Fibroblast of skin of right quadriceps (primary cell): Measurements from ENCODE around the gene RPS6KA4.
"Not testable (repeated sequence)": the region's sequence is repeated elsewhere in the genome, so short reads cannot be mapped to it uniquely, and the experiment has no call there.

ENCODE experiments used
- DNase-seq: peaks from one replicate; pipeline ENCODE4 v3.0.0-alpha.2; 2013

RPS6KA4 gene

DNA sequence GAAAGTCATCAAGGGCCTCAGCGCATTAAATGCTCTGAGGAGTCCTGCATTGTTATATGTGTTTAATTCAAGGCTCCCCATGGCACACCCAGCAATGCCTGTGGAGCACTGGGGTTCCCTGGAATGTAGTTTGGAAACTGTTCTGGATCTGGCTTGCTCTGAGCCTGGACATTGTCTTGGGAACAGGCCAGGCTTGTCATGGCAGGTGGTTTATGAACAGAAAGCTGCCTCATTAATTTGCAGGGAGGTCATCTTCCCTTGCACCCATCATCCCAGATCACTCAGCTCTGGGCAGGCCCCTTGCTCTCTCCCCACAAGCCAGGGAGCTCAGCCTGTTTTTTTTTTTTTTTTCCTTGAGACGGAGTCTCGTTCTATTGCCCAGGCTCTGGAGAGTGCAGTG lies 32.9 kb downstream of the RPS6KA4 start:
- DNase-seq, result no peak

DNA sequence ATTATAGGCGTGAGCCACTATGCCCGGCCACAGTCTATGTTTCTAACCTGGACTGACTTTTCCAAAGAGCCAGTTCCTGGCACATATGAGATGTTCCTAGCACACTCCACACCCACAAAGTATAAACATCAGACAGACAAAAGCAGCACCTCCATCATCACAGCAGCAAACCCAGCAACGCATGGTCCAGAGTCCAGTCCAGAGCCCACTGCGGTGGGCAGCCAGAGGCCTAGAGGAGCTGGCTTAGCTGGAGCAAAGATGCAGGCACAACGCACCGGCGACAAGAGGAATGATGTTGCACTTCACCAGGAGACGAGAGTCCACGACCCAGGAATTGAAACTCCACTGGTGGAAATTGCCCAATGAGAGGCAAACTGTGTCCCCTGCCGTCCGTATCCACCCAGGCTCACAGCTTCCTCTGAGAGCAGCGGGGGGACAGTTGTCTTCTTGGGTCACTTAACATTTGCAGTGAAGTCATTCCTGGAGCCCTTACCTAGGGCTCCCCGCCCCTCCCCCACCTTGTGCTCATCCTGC lies 36.6 kb downstream of the RPS6KA4 start:
- no peak for DNase-seq

DNA sequence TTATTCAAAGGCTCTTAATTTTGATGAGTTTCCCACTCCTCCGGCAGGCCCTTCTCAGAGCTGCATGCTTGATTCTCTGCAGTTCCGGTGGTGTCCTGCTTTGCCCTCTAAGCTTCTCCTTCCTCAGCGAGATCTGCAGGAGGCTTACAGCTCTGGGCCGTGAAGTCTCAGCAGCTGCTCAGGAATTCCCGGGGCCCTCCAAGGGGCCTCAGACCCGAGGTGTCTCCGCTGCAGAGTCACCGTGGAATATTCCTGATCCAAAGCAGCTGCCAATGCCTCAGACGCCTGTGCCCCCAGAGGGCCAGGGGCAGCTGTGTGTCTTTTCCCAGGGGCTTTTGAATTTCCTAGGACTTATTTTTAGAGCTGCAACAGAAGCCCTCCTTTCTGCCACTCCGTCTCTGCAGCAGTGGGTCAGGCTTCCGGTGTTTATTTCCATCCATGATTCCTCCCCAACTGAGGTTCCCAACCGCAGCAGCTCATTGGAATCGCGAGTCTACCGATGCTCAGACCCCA lies 37.2 kb downstream of the RPS6KA4 start:
- peak; percentile 33 for DNase-seq

DNA sequence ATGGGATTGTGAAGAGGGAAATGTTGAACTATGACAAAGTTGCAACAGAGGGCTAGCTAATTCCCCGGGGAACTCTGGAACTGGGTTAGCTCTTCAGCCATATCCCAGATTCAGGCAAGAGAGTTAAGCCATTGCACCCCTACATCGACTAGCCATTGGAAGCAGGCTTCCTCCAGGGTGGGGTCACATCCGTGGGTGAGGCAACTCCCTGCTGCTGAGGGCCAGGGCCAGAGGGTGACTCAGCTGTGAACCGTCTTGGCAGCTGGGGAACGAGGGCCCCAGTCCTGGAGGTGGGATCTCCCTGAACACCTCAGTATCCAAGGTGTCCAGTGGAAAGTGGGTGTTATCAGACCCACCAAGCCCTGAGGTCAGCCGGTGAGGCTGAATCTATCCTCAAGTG lies 41.1 kb downstream of the RPS6KA4 start:
- no peak for DNase-seq

DNA sequence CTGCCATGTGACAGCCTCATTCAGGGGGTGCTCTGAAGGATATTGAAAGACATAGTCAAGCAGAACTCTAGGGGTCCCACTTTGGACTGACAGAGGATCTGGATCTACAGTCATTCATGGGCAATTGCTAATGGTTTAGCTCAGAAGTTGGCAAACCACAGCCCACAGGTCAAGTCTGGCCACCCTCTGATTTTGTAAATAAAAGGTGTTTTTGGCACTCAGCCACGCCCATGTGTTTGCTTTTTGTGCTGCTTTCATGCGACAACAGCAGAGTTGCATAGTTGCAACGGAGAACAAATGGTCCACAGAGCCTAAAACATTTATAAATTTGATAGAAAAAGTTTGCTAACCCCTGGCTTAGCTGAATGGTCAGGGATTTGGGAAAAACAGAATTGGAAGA lies 41.7 kb downstream of the RPS6KA4 start:
- no peak for DNase-seq

DNA sequence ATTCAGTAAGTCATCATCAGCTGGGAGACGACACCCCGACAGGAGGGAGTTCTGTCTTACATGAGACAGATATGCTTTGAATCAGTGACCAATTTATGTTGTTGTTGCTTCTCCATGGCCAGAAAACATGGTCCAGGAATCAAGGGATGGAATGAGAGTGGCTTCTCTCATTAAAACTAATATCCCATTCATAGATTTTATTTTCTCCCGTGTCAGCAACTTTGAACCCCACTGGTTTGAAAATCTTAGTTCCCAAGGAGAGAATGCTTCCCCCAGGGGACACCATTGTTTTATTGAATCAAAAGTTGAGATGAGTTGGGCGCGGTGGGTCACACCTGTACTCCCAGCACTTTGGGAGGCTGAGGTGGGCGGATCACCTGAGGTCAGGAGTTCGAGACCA lies 42.8 kb downstream of the RPS6KA4 start:
- no peak for DNase-seq

DNA sequence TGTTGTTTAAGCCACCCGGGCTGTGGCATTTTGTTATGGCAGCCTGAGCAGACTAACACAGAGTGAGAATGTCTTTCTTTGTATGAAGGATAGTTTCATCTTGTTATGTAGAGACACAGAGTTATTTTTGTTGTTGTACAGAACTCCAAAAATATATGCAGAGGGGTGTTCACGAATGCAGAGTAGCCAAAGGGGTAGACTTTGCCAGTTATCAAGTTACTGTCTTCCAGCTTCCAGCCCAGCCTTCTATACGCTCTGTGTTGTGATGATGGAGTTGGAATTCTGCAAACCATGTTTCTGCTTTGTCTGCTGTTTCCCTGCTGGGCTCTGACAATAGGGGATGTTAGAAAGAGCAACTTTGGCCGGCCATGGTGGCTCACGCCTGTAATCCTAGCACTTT lies 44.1 kb downstream of the RPS6KA4 start:
- DNase-seq, result no peak

DNA sequence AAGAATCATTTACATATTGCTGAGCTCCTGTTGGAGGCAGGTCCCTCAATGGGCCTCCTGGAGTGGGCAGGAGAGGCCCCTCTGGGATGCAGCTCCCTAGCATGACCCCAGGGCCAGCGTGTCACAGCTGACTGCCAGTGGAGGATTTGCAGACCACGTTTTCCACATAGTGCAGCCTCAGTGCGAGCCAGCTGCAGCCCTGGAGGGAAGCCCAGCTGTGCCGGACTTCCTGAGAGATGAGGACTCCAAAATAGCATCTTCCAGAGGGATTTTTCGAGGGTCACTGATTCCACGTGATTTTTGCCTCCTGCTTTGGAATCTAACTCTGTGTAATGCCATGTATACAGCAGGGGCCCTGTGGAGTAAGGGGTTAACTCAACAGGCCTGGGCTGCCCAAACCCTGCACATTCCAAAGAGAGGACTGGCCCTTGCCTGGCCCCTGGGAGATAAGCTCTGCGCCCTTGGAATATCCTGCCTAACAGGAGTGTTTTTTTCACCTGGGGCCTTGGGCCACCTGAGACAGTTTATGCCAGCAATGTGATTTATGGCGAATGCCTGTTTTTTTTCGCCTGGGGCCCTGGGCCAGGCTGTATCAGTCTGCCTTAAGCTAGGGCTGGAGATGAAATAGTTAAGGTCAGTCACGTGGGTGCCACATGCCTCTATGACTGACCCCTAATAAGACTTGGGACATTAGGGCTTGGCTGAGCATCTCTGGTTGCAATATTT lies 47.4 kb downstream of the RPS6KA4 start:
- DNase-seq, result no peak

DNA sequence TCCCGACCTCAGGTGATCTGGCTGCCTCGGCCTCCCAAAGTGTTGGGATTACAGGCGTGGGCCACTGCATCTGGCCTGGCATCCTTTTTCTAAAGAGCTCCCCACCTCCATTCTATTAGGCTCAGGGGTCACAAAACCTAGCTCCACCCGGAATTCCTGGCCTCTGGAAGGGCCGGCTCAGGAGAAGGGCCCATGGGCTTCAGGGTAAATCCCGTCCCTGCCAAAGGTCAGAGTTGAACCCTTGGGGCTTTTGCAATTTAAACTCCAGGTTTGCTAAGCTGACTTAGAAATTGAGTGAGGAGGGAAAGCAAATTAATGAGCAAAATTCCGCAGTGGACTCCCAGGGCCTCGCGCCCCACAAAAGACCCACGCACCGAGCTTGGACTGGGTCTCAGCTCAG lies 48.3 kb downstream of the RPS6KA4 start:
- no peak for DNase-seq

DNA sequence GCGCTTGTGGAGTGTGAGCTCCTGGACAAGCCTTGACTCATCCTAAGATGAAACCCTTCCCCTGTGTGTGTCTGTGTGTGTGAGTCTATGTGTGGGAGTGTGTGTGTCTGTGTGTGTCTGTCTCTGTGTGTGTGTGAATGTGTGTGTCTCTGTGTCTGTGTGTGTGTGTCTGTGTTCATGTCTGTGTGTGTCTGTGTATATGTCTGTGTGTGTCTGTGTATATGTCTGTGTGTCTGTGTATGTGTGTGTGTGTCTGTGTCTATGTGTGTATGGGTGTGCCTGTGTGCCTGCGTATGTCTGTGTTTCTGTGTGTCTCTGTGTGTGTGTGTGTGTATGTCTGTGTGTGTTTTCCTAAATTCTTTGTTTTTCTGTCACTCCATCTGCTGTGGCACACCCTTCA lies 48.7 kb downstream of the RPS6KA4 start:
- DNase-seq, result no peak

DNA sequence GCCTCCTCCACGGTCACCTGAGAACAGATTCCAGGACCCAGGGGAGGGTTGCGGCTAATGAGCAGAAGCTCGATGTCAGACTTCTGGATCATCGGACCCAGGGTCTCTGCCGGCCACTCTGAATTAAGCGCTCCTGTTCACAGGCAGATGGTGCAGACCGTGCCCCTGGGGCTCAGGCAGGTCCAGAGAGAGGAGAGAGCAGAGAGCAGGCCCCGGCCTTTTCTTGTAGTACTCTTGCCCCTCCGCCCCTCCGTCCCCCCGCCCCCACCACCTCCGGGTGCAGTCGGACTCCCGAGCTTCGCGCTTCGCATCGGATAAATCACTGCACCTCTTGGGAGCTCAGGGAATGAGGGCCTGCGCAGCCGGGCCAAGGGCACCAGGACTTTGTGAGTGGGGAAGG lies 50.3 kb downstream of the RPS6KA4 start:
- DNase-seq, result no peak

DNA sequence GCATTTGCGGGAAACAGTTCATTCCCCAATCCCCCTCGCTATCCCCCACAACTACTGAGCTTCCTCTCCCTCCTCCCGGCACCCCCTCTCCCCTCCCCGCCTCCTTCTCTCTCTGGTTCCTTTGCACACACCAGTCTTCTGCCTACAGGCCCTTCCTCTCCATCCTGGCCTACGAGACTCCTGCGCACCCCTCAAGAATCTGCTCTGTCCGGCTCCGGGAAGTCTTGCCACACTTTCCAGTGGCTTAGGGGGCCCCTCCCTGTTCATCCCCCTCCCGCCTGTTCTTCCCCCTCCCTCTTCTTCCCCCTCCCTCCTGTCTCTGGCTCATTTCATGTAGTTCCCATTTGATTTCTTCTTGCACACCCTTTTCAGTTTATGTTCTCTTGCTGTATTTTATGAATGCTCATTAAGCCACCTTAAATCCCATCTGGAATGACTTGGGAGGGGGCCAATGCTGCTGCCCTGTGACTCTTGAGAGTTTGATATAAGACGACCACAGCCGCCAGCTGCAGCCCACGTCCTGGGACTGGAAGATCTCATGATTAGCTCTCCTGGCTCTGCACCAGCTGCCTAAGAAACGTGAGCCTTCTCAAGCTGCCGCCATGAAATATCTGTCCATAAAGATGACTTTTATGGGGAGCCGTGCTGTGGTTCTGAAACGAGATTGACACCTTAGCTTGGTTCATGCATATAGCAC lies 50.9 kb downstream of the RPS6KA4 start:
- DNase-seq, result peak; percentile 23

DNA sequence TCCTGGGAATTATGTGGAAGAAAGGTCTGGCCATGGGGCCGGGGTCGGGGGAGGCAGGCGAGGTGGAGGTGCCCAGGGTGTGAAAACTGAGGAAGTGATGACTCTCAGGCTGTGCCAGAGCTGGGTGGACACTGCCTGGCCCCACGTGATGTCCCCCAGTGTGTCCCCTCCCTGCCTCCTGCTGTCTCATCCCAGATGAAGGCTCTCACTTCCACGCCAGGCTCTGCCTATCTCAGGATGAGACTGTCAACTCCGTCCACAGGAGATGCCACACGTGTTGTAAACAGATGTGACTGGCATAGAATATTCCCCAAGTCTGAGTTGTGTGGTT lies 51.4 kb downstream of the RPS6KA4 start:
- DNase-seq, result no peak

DNA sequence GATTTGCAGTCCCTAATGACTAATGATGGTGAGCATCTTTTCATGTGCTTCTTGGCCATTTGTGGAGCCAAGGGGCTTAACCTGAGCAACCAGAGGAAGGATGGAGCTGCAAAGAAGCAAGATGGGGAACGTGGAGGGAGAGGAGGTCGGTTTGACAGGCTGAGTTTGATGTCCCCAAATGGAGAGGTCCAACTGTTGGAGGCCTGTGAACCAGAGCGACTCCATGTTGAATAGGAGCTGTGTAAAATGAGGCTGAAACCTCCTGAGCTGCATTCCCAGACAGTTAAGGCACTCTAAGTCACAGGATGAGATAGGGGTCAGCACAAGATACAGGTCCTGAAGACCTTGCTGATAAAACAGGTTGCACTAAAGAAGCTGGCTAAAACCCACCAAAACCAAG lies 54.5 kb downstream of the RPS6KA4 start:
- DNase-seq, result no peak

DNA sequence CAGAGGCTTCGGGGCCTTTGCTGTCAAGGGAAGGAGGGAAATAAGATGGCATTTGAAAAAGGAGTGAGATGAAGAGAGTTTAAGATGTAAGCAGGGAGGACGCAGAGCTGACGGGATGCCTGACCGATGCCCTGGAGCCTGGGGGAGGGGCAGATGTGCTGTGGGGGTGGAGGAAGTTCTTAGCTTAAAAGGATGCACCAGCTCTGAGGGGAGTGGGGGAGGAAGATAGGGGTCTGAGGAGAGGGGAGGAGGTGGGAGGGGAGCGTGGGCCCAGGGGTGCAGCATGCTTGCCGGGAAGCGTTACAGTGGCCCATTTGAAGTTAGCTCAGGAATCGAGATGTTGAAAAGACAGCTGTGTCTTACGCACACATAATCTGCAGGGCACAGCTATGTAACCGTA lies 56.3 kb downstream of the RPS6KA4 start:
- no peak for DNase-seq

DNA sequence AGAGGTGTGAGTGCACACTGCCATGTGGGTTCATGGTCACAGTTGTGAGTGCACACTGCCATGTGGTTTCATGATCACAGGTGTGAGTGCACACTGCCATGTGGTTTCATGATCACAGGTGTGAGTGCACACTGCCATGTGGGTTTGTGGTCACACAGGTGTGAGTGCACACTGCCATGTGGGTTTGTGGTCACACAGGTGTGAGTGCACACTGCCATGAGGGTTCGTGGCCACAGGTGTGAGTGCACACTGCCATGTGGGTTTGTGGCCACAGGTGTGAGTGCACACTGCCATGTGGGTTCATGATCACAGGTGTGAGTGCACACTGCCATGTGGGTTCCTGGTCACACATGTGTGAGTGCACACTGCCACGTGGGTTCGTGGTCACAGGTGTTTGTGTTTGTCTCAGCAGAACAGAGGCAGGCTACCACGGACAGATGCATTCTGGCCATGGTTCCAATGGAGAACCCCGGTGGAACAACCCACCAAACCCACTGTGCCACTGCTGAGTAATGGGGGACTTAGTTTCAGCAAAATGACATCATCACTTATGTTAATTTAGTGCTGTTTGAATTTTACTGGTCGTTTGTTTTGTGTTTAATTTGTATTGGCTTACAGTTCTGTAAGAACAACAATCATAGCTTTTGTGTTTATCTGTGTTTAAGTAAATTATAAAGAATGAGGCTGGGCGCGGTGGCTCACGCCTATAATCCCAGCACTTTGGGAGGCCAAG lies 57.2 kb downstream of the RPS6KA4 start:
- DNase-seq, result no peak

DNA sequence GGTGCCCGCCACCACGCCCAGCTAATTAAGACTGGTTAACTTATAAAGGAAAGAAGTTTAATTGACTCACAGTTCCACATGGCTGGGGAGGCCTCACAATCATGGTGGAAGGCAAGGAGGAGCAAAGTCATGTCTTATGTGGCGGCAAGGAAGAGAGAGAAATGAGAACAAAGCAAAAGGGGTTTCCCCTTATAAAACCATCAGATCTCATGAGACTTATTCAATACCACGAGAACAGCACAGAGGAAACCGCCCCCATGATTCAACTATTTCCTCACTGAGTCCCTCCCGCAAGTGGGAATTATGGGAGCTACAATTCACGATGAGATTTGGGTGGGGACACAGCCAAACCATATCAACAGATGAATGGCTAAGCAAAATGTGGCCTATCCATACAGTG lies 59.3 kb downstream of the RPS6KA4 start:
- DNase-seq, result not testable (repeated sequence)

DNA sequence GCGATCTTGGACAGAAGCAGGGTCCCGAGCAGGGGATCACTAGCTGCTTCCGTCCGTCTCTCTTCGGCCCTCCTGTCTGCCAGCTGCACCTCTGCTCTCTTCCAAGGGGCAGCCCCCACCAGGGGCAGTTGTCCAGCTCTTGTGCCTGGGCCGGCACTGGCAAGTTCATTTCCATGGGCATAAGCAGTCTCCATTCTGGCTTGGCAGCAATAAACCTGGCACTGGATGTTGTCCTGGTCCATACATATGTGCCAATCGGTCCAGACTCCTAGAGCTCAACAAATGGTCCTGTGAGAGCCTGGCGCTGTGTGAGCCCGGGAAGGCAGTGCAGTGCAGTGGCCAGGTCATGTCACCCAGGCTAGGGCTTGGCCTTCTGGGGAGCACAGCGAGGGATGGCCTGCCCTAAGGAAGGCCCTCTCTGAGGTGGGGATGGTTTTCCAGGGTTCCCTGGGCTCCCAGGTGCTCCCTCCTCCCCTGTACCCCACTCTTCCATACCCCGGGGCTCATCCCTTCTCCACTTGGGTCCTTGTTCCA lies 60.4 kb downstream of the RPS6KA4 start:
- no peak for DNase-seq

DNA sequence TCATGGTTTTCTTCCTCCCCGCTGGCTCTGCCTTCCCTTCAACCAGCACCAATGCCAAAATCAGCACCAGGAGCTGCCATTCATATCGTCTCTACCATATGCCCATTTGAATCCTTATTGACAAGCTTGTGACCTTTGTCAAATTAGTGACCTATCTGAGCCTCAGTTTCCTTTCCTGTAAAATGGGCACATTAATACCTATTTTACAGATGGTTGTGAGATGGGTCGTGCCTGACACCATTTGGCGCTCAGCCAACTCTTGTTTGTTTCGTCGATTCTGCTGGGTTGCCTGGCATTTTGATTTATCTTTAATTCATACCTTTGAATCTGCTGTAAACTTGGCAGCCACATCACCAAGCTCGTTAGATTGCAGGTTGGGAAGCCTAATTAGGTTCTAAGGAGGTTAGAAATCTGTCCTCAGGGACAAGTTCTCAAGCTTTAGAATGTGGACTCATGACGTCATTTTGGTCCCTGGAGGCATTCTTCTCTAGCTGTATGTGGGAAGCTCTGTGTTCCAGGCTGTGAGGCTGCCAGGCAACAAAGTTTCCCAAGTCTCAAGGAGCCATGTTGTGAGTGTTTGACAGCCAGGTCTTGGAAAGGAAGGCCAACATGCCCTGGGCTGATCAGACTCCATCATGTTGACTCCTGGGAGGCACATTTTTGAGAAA lies 61.0 kb downstream of the RPS6KA4 start:
- peak; percentile 39 for DNase-seq
